PC-9 (cell line): ENCODE results near the gene SC5D. TPM values are rescaled to one million over a fixed set of nuclear protein-coding genes. Genes with fewer than 3 reads are reported as not detected.

ENCODE experiments used
- BruUV-seq: library from RNA; stranded (reverse); fragments of 400-500 nt; replicated peaks from 2 replicates; lab custom pipeline; 2021; lab: Mats Ljungman, UMichigan
- CTCF ChIA-PET: fragments of 300-600 bp; sonication (Branson Sonifier 250); formaldehyde crosslinking; loops from one replicate; lab custom pipeline; 2022; ENCODE audit warnings: antibody characterized with exemption; lab: Charles Lee
- POLR2A ChIA-PET: fragments of 300-600 bp; sonication (Branson Sonifier 250); formaldehyde crosslinking; loops from one replicate; lab custom pipeline; 2022; ENCODE audit warnings: antibody characterized with exemption; ENCODE audit not compliant: unreplicated experiment; lab: Charles Lee
- DNase-seq, 2 experiments: peaks; one replicate each; pipeline versions ENCODE4 v3.0.0 to v3.0.0-alpha.2; 2015 to 2022; ENCODE audit warnings: mixed read lengths in 1 of 2
- H2AFZ ChIP-seq: fragments of 200-600 bp; sonication (generic); 2 replicates; pipeline ENCODE4 v1.8.1; 2017; ENCODE audit warnings: antibody characterized with exemption
- H3F3A ChIP-seq: fragments of 200-600 bp; sonication (generic); 2 replicates; pipeline ENCODE4 v1.8.1; 2017; ENCODE audit warnings: antibody characterized with exemption, mild to moderate bottlenecking, low read depth; ENCODE audit not compliant: insufficient read depth
- H3K27ac ChIP-seq: fragments of 200-600 bp; sonication (generic); 2 replicates; pipeline ENCODE4 v1.6.1; 2016; ENCODE audit warnings: mixed run types
- H3K27me3 ChIP-seq: fragments of 200-600 bp; sonication (generic); 2 replicates; pipeline ENCODE4 v1.6.1; 2016; ENCODE audit warnings: low read depth, mixed run types; ENCODE audit not compliant: insufficient read depth
- H3K36me3 ChIP-seq: fragments of 200-600 bp; sonication (generic); 2 replicates; pipeline ENCODE4 v1.6.1; 2016; ENCODE audit warnings: low read depth, mixed run types
- H3K4me1 ChIP-seq: fragments of 200-600 bp; sonication (generic); replicated peaks from 2 replicates; pipeline ENCODE4 v1.6.1; 2016; ENCODE audit warnings: mixed run types; ENCODE audit not compliant: insufficient read depth
- H3K4me2 ChIP-seq: fragments of 200-600 bp; sonication (generic); 2 replicates; pipeline ENCODE4 v1.6.1; 2017; ENCODE audit warnings: mixed run types
- H3K4me3 ChIP-seq: fragments of 200-600 bp; sonication (generic); 2 replicates; pipeline ENCODE4 v1.6.1; 2016; ENCODE audit warnings: mixed run types
- H3K79me2 ChIP-seq: fragments of 200-600 bp; sonication (generic); 2 replicates; pipeline ENCODE4 v1.6.1; 2017; ENCODE audit warnings: low read depth, mixed run types
- H3K9me2 ChIP-seq: fragments of 200-600 bp; sonication (generic); 2 replicates; pipeline ENCODE4 v1.8.1; 2017; ENCODE audit warnings: mild to moderate bottlenecking; ENCODE audit not compliant: insufficient read depth
- H3K9me3 ChIP-seq: fragments of 200-600 bp; sonication (generic); 2 replicates; pipeline ENCODE4 v1.8.1; 2016; ENCODE audit warnings: low read depth; ENCODE audit not compliant: insufficient read depth
- H4K20me1 ChIP-seq: fragments of 200-600 bp; sonication (generic); 2 replicates; pipeline ENCODE4 v1.8.1; 2017; ENCODE audit not compliant: insufficient read depth
- CTCF ChIP-seq: fragments of 200-600 bp; sonication (generic); conservative IDR thresholded peaks from 2 replicates; pipeline ENCODE4 v1.6.1; 2017; ENCODE audit warnings: mixed run types, antibody characterized with exemption, mild to moderate bottlenecking, moderate library complexity
- EZH2 ChIP-seq: fragments of 200-600 bp; sonication (generic); IDR thresholded peaks from 2 replicates; pipeline ENCODE4 v1.8.0; 2017; ENCODE audit warnings: antibody characterized with exemption, low read depth
- intact Hi-C: fragments of 100-400 bp; cut with micrococcal nuclease; formaldehyde crosslinking; loops from one replicate; pipeline ENCODE4 v1.10.0; 2022; ENCODE audit not compliant: unreplicated experiment
- total RNA-seq: library from RNA; stranded (reverse); gene quantifications from 2 replicates; pipeline ENCODE4 v1.2.3, GENCODE V29; 2021

Gene SC5D
- total RNA-seq, 1 experiment from 2014 or later, result 16.9 TPM

DNA sequence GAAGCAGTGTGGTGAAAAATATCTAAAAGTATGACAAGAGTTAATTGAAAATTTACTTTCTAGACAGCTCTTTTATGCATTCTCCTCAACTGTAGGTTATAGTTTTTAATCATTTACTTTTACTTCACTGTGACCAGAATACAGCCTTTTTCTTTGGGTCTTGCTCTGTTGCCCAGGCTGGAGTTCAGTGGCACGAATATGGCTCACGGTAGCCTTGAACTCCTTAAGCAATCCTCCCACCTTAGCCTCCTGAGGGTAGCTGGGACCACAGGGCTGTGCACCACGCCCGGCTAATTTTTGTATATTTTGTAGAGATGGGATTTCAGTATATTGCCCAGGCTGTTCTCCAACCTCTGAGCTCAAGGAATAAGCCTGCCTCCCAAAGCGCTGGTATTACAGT, 5.3 kb downstream of the SC5D start:
- DNase-seq, result no peak
- no peak for TF ChIP-seq CTCF
- no peak for TF ChIP-seq EZH2
- no peaks in the 10 kb centered on the region; the same call in 1 of the 2 replicates for H4K20me1 ChIP-seq
- intact Hi-C loops, result no loop called here
- H2AFZ ChIP-seq, result no peak overlapping the region
- H3K36me3 ChIP-seq, result no peaks in the 10 kb centered on the region; the same call in 1 of the 2 replicates
- no TSS peak for BruUV-seq
- CTCF ChIA-PET, result no interaction called here
- no peaks in the 10 kb centered on the region for H3K9me2 ChIP-seq
- H3K4me2 ChIP-seq, result no peak overlapping the region
- POLR2A ChIA-PET, result no interaction called here
- H3K4me1 ChIP-seq, result peaks cover 15% of the 10 kb centered on the region
- H3K9me3 ChIP-seq, result no peaks in the 10 kb centered on the region
- H3K79me2 ChIP-seq, result peaks cover 37% of the 10 kb centered on the region
- H3K27me3 ChIP-seq, result no peaks in the 10 kb centered on the region
- no peaks in the 10 kb centered on the region for H3F3A ChIP-seq
- H3K4me3 ChIP-seq, result no peak overlapping the region
- H3K27ac ChIP-seq, result no peak overlapping the region

- no peak for DNase-seq
- H3K27me3 ChIP-seq, result no peaks in the 10 kb centered on the region
- peaks cover 12% of the 10 kb centered on the region for H3K4me1 ChIP-seq
- peaks cover 29% of the 10 kb centered on the region for H3K79me2 ChIP-seq
- H3F3A ChIP-seq, result no peaks in the 10 kb centered on the region
- POLR2A ChIA-PET, result no interaction called here
- no peak overlapping the region for H3K27ac ChIP-seq
- H2AFZ ChIP-seq, result no peak overlapping the region
- no peaks in the 10 kb centered on the region; the same call in 1 of the 2 replicates for H4K20me1 ChIP-seq
- no peak overlapping the region for H3K4me2 ChIP-seq
- intact Hi-C loops, result no loop called here
- no TSS peak for BruUV-seq
- no peaks in the 10 kb centered on the region for H3K9me3 ChIP-seq
- CTCF ChIA-PET, result no interaction called here
- TF ChIP-seq EZH2 (no peak), CTCF (no peak)
- H3K36me3 ChIP-seq, result peaks cover 3% of the 10 kb centered on the region; the same call in 1 of the 2 replicates
- no peak overlapping the region for H3K4me3 ChIP-seq
- no peaks in the 10 kb centered on the region for H3K9me2 ChIP-seq
These were observed 6.2 kb downstream of the SC5D start for GRCh38 chr11:121298774-121299173.

GRCh38 chr11:121299417-121299816, 6.8 kb downstream of the SC5D start:
- POLR2A ChIA-PET, result no interaction called here
- H3K27ac ChIP-seq, result no peak overlapping the region

More at GRCh38 chr11:121299417-121299816, 6.8 kb downstream of the SC5D start:
- H3K36me3 ChIP-seq, result peaks cover 5% of the 10 kb centered on the region; the same call in 1 of the 2 replicates
- intact Hi-C loops, result no loop called here
- H3K79me2 ChIP-seq, result peaks cover 24% of the 10 kb centered on the region
- no TSS peak for BruUV-seq
- H3K4me1 ChIP-seq, result peaks cover 8% of the 10 kb centered on the region; the same call in 1 of the 2 replicates
- no peak overlapping the region for H2AFZ ChIP-seq
- no peaks in the 10 kb centered on the region for H3F3A ChIP-seq
- H3K9me3 ChIP-seq, result no peaks in the 10 kb centered on the region
- no peak for TF ChIP-seq CTCF
- no peak overlapping the region for H3K4me2 ChIP-seq
- no peaks in the 10 kb centered on the region; the same call in 1 of the 2 replicates for H4K20me1 ChIP-seq
- CTCF ChIA-PET, result no interaction called here
- H3K9me2 ChIP-seq, result no peaks in the 10 kb centered on the region
- DNase-seq, result no peak
- H3K27me3 ChIP-seq, result no peaks in the 10 kb centered on the region
- no peak overlapping the region for H3K4me3 ChIP-seq
